Heart left ventricle (tissue), 16 donors: ENCODE results near the gene TMEM94. TPM values are rescaled to one million over a fixed set of nuclear protein-coding genes. Genes with fewer than 3 reads are reported as not detected.

Experiments
- ATAC-seq, 4 donors: fragments of 200-7000 bp; cut with Tn5 transposase; one replicate each; pipeline ENCODE4 v1.9.1; 2020 to 2022; ENCODE audit warnings: moderate library complexity in 4 of 4, mild to moderate bottlenecking in 3 of 4, moderate number of reproducible peaks in 1 of 4
- DNase-seq, 5 donors: peaks; one replicate each; pipeline ENCODE4 v3.0.0-alpha.2; 2020
- H3K27ac ChIP-seq, 12 donors: fragments of 200-600 bp; sonication (generic) in 4 of 12; one replicate each; pipeline versions ENCODE4 v1.5.0 to v1.8.0; 2016 to 2022; ENCODE audit warnings: mild to moderate bottlenecking in 2 of 12
- H3K27me3 ChIP-seq, 9 donors: fragments of 200-600 bp; sonication (generic) in 2 of 9; one replicate each; pipeline versions ENCODE4 v1.5.1 to v1.8.0; 2016 to 2022; ENCODE audit warnings: mild to moderate bottlenecking in 3 of 9
- H3K36me3 ChIP-seq, 9 donors: fragments of 200-600 bp; sonication (generic) in 2 of 9; one replicate each; pipeline versions ENCODE4 v1.5.0 to v1.8.0; 2018 to 2022; ENCODE audit warnings: mild to moderate bottlenecking in 2 of 9
- H3K4me1 ChIP-seq, 12 donors: fragments of 200-600 bp; sonication (generic) in 4 of 12; one replicate each; pipeline versions ENCODE4 v1.5.0 to v1.8.0; 2016 to 2022; ENCODE audit warnings: mild to moderate bottlenecking in 3 of 12
- H3K4me3 ChIP-seq, 12 donors: fragments of 200-600 bp; sonication (generic) in 4 of 12; one replicate each; pipeline versions ENCODE4 v1.5.0 to v1.8.0; 2017 to 2022; ENCODE audit warnings: mild to moderate bottlenecking in 9 of 12, moderate library complexity in 4 of 12
- H3K9me3 ChIP-seq, 12 donors: fragments of 200-600 bp; sonication (generic) in 4 of 12; one replicate each; pipeline versions ENCODE4 v1.5.0 to v1.8.0; 2016 to 2022; ENCODE audit warnings: mild to moderate bottlenecking in 1 of 12
- CTCF ChIP-seq, 12 donors: fragments of 200-600 bp; sonication (generic) in 4 of 12; IDR thresholded peaks; one replicate each; pipeline versions ENCODE4 v1.5.0 to v1.8.0; 2018 to 2022; ENCODE audit warnings: antibody characterized with exemption in 12 of 12, mild to moderate bottlenecking in 5 of 12
- POLR2A ChIP-seq, 2 donors: fragments of 450-650 bp; IDR thresholded peaks; one replicate each; pipeline ENCODE4 v1.6.1; 2017; ENCODE audit warnings: antibody characterized with exemption in 2 of 2, mild to moderate bottlenecking in 2 of 2, moderate library complexity in 2 of 2
- WGBS, 4 donors: extraction: QIAGEN DNeasy Blood & Tissue Kit in 2 of 4; methylation state at CpG; one replicate each; pipeline versions ENCODE4 v1.1.5 to v1.1.7; 2013 to 2018; 5-methylcytosine and 5-hydroxymethylcytosine counted together
- intact Hi-C, 10 donors: fragments of 100-400 bp; cut with DNase I; formaldehyde crosslinking; loops; one replicate each; pipeline versions ENCODE4 v1.11.1 to v1.14.2; 2022
- polyA plus RNA-seq, 2 donors: library from polyadenylated mRNA; stranded (reverse); fragments of 200-250 nt; gene quantifications; one replicate each; pipeline ENCODE4 v1.2.3, GENCODE V29; 2013
- total RNA-seq, 9 donors: library from RNA; depleted of rRNA in 2 of 9; stranded (reverse); fragments of >200 nt in 2 of 9; fragmentation: NEBNext Ultra II Directional in 3 of 9; extraction: Animal tissue kit (Norgen Biotek cat#: 25700) in 3 of 9; gene quantifications; one replicate each; pipeline versions ENCODE4 v1.1.0 to v1.2.4, GENCODE V29; 2016 to 2023
- donor health status: ischemic (EF 13 %, LVEDD 7.1; RV severe dilation, severe dysfunction).
- donor health status: healthy with polysubstance abuse.
- donor health status: DM: no; HTN: yes; CAD: no.
- donor health status: DM: no; HTN: no; CAD: no.
- donor health status: ischemic (EF 25% LVEDD 6.9; RV normal size, moderate dysfunction).
- donor health status: ischemic (EF 25% LVEDD 5.7; RV mildly dilated, moderate dysfunction).
- donor health status: healthy.
- donor health status: DM: yes; HTN: yes; CAD: no.
- donor health status: ischemic (EF 35%, LVEDD 5.7; RV mildly dilated, moderate dysfunction).
- donor health status: nonischemic (EF 11% LVEDD 7.7; RV severe dilation, severe dysfunction).
- donor health status: DM: yes; HTN: yes; CAD: no.
- donor health status: PGD.
- donor health status: ischemic (EF 29% LVEDD 5.4; RV normal size, mild dysfunction).
- donor health status: nonischemic (EF 23%, LVEDD 6.1; RV moderate dilation, normal function).

The TMEM94 gene
- total and polyA plus RNA-seq, 11 donors: 34.1 to 130 (median 47.3) TPM

GRCh38 chr17:75489511-75489955 is 33.1 kb downstream of the TMEM94 start:
- Histone ChIP-seq H3K27me3 (no peaks in the 10 kb centered on the region), H3K9me3 (no peaks in the 10 kb centered on the region), H3K4me1 (peaks cover 6 to 66% (median 49%) of the 10 kb centered on the region in 12 donors), H3K27ac (peak overlapping the region in 8 of 12 donors; percentile 18 to 71 (median 60)), H3K4me3 (no peak overlapping the region), H3K36me3 (peaks cover 0 to 54% (median 37%) of the 10 kb centered on the region in 9 donors)
- 76 to 81% (median 79%) methylated on average over 14 of the region's 14 CpGs for WGBS, 4 donors
- DNase-seq (no peak), ATAC-seq (no peak)
- intact Hi-C loops: no loop called here
- TF ChIP-seq CTCF (IDR thresholded peaks at IDR 0.05) (no peak), POLR2A (IDR thresholded peaks at IDR 0.05) (no peak)

- TF ChIP-seq POLR2A (IDR thresholded peaks at IDR 0.05) (no peak), CTCF (IDR thresholded peaks at IDR 0.05) (no peak)
- Histone ChIP-seq H3K4me3 (no peak overlapping the region), H3K27me3 (no peaks in the 10 kb centered on the region), H3K36me3 (peaks cover 0 to 61% (median 45%) of the 10 kb centered on the region in 9 donors), H3K4me1 (peaks cover 6 to 60% (median 47%) of the 10 kb centered on the region in 12 donors), H3K27ac (peak overlapping the region; percentile 16 to 71 (median 54)), H3K9me3 (no peaks in the 10 kb centered on the region)
- intact Hi-C loops: no loop called here
- DNase-seq (peak in 1 of 5 donors; percentile 63), ATAC-seq (peak in 1 of 4 donors; percentile 11)
- 56 to 72% (median 65%) methylated on average over 9 to 14 of the region's 14 CpGs for WGBS, 4 donors
Observed at GRCh38 chr17:75490173-75490743, 33.8 kb downstream of the TMEM94 start.

- intact Hi-C loops: no loop called here
- Histone ChIP-seq H3K9me3 (no peaks in the 10 kb centered on the region), H3K4me1 (peaks cover 6 to 52% (median 40%) of the 10 kb centered on the region in 12 donors), H3K36me3 (peaks cover 0 to 70% (median 53%) of the 10 kb centered on the region in 9 donors), H3K27me3 (no peaks in the 10 kb centered on the region), H3K27ac (peak overlapping the region in 10 of 12 donors; percentile 18 to 71 (median 54)), H3K4me3 (no peak overlapping the region)
- ATAC-seq (peak in 1 of 4 donors; percentile 14), DNase-seq (no peak)
- WGBS, 4 donors: 79 to 84% (median 81%) methylated on average over 12 to 19 of the region's 19 CpGs
- TF ChIP-seq POLR2A (IDR thresholded peaks at IDR 0.05) (no peak), CTCF (IDR thresholded peaks at IDR 0.05) (no peak)
Observed at GRCh38 chr17:75490953-75491649, 34.7 kb downstream of the TMEM94 start.

- H3K9me3 ChIP-seq: no peaks in the 10 kb centered on the region
- 88 to 92% (median 91%) methylated on average over 11 to 15 of the region's 15 CpGs for WGBS, 4 donors
- no peak overlapping the region for H3K4me3 ChIP-seq
- DNase-seq (no peak), ATAC-seq (no peak)
- H3K4me1 ChIP-seq: peaks cover 6 to 46% (median 34%) of the 10 kb centered on the region in 12 donors
- peaks cover 0 to 71% (median 59%) of the 10 kb centered on the region in 9 donors for H3K36me3 ChIP-seq
- no peaks in the 10 kb centered on the region for H3K27me3 ChIP-seq
- intact Hi-C loops: no loop called here
- TF ChIP-seq CTCF (IDR thresholded peaks at IDR 0.05) (no peak), POLR2A (IDR thresholded peaks at IDR 0.05) (no peak)
- H3K27ac ChIP-seq: peak overlapping the region in 1 of 12 donors; percentile 71
Observed at GRCh38 chr17:75491680-75492079, 35.2 kb downstream of the TMEM94 start.
